K562 (cell line): ENCODE results near the gene CUX1. TPM values are rescaled to one million over a fixed set of nuclear protein-coding genes. Genes with fewer than 3 reads are reported as not detected.

Experiments
- ATF1 ChIP-seq, 2 experiments: fragments of 450-650 bp in 1 of 2; IDR thresholded peaks; 2 replicates each; pipeline ENCODE4 v1.6.1; 2016; ENCODE audit warnings: missing compliant biosample characterization in 1 of 2, missing genetic modification characterization in 1 of 2
- CEBPG ChIP-seq, 3 experiments: fragments of 200-800 bp in 1 of 3; sonication (Bioruptor generic) in 1 of 3; sonication (generic) in 1 of 3; formaldehyde crosslinking in 1 of 3; IDR thresholded peaks in 2 of 3; conservative IDR thresholded peaks in 1 of 3; 2 replicates each; pipeline versions ENCODE4 v1.6.1 to v1.8.0; 2016 to 2022; ENCODE audit warnings: missing compliant biosample characterization in 2 of 3, missing genetic modification characterization in 2 of 3, mild to moderate bottlenecking in 1 of 3, missing genetic modification reagents in 1 of 3
- E2F1 ChIP-seq: sonication (generic); formaldehyde crosslinking; IDR thresholded peaks from 2 replicates; pipeline ENCODE4 v1.8.1; 2023; ENCODE audit warnings: mild to moderate bottlenecking, missing genetic modification reagents, moderate library complexity
- FOSL1 ChIP-seq: fragments of 200-800 bp; sonication (Bioruptor generic); conservative IDR thresholded peaks from 2 replicates; pipeline ENCODE4 v1.6.1; 2016; ENCODE audit warnings: missing genetic modification characterization, missing compliant biosample characterization
- FOXK1 ChIP-seq: sonication (generic); formaldehyde crosslinking; IDR thresholded peaks from 2 replicates; pipeline ENCODE4 v1.8.0; 2022; ENCODE audit warnings: missing genetic modification reagents, mild to moderate bottlenecking, borderline replicate concordance
- GTF2E2 ChIP-seq: fragments of 200-800 bp; sonication (Bioruptor generic); IDR thresholded peaks from 2 replicates; pipeline ENCODE4 v1.6.1; 2016; ENCODE audit warnings: missing genetic modification characterization, missing compliant biosample characterization
- ILK ChIP-seq: fragments of 450-650 bp; IDR thresholded peaks from 2 replicates; pipeline ENCODE4 v1.6.1; 2016; ENCODE audit warnings: missing genetic modification characterization, low read depth, mild to moderate bottlenecking, missing compliant biosample characterization, moderate library complexity, borderline replicate concordance
- KAT7 ChIP-seq: sonication (generic); formaldehyde crosslinking; IDR thresholded peaks from 2 replicates; pipeline ENCODE4 v1.8.0; 2022; ENCODE audit warnings: missing genetic modification reagents, mild to moderate bottlenecking, borderline replicate concordance
- LARP7 ChIP-seq: fragments of 450-650 bp; IDR thresholded peaks from 2 replicates; pipeline ENCODE4 v1.6.1; 2016
- NCOA1 ChIP-seq: fragments of 450-650 bp; IDR thresholded peaks from 2 replicates; pipeline ENCODE4 v1.6.1; 2016; ENCODE audit warnings: low read depth
- PBX2 ChIP-seq, 2 experiments: IDR thresholded peaks in 1 of 2; conservative IDR thresholded peaks in 1 of 2; 2 replicates each; pipeline ENCODE4 v1.6.1; 2016; ENCODE audit warnings: low read depth in 2 of 2, mild to moderate bottlenecking in 1 of 2, missing compliant biosample characterization in 1 of 2, missing genetic modification characterization in 1 of 2, moderate library complexity in 1 of 2
- SIN3A ChIP-seq, 2 experiments: fragments of 150-350 bp in 1 of 2; IDR thresholded peaks; 2 replicates each; pipeline ENCODE4 v1.6.1; 2011 to 2016; ENCODE audit warnings: borderline replicate concordance in 2 of 2, low read depth in 2 of 2, low read length in 2 of 2, mild to moderate bottlenecking in 2 of 2, moderate library complexity in 2 of 2; ENCODE audit not compliant: control insufficient read depth in 1 of 2
- TAF9B ChIP-seq: fragments of 450-650 bp; IDR thresholded peaks from 2 replicates; pipeline ENCODE4 v1.6.1; 2018; ENCODE audit warnings: mild to moderate bottlenecking; ENCODE audit not compliant: partially characterized antibody
- UBTF ChIP-seq, 2 experiments: IDR thresholded peaks; 2 replicates each; pipeline ENCODE4 v1.6.1; 2012; ENCODE audit warnings: improper control_type of control experiment in 2 of 2, low read depth in 2 of 2, low read length in 2 of 2, borderline replicate concordance in 1 of 2
- polyA plus RNA-seq, 8 experiments: library from polyadenylated mRNA; depleted of rRNA in 4 of 8; stranded (reverse) in 5 of 8; unstranded in 3 of 8; fragments of >200 nt; fragmentation: Nextera tagmentation in 2 of 8; fragmentation: Illumina TruSeq in 1 of 8; extraction: Ambion mirVana in 2 of 8; extraction: Trizol in 1 of 8; gene quantifications; 2 replicates each; pipeline versions ENCODE4 v1.2.1 to v1.2.3, GENCODE V29; 2011 to 2014; ENCODE audit warnings: inconsistent platforms in 1 of 8, missing spikeins in 1 of 8
- total RNA-seq, 7 experiments: library from RNA; depleted of rRNA in 6 of 7; stranded (reverse); fragments of >200 nt in 6 of 7; fragmentation: Illumina TruSeq in 2 of 7; extraction: Trizol in 2 of 7; gene quantifications; 2 replicates each; pipeline versions ENCODE4 v1.2.1 to v1.2.3, GENCODE V29; 2011 to 2021; ENCODE audit warnings: low replicate concordance in 1 of 7

Gene CUX1
- total and polyA plus RNA-seq, 9 of the 15 experiments (the other 6 are each of a cell fraction or from before 2014, with no cell fraction given): 3.6 to 55.3 (median 25.2) TPM

DNA sequence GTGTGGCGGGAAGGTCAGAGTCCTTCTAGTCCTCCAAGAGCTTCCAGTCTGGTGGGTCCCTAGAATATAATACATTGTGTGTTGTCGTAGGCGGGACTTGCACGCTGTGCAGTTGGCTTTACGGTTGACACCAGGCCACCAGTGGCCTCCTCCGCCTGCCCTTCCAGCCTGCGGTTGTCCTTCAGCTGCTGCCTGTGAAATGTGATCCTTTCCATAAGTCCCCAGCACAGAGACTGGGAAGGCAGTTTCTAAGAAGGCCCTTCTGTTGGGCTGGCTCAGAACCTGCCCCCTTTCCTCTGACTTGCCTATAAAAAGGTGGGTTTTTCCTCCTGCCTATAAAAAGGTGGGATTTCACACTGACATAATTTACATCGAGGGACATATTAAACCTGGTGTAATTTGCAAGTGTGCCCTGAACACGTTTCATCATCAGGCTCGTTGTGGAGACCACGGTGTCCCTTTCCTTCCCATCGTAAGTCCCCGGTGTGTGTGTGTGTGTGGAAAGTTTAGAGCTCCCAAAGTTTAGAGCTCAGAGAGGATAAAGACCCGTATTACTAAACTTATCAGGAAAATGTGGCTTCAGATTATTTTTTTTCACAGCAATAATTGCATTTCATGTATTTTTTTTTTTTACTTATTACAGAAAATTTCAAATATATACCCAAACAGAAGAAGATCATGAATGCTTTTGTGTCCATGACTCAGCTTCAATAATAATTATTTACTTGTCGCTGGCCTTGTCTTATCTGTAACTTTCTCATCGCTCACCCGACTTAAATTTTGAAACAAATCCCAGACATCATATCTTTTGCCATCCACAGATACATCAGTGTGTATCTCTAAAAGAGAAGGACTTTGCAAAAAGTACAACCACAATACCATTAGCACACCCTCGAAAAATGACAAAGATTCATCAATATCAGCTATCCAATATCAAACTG, 45.1 kb downstream of the CUX1 start (continued):
- TF ChIP-seq ATF1 (CRISPR knock-in tag; IDR thresholded peaks at IDR 0.05) (no peak), ATF1 (tag; IDR thresholded peaks at IDR 0.05) (peak; percentile 21; the same call in 1 of the 2 replicates), TAF9B (peak; percentile 86), SIN3A (IDR thresholded peaks at IDR 0.05; ENCODE audit: borderline replicate concordance in 2 of 2, control insufficient read depth in 1 of 2, low read depth in 2 of 2, low read length in 2 of 2) (peak in 1 of 2 experiments; percentile 36; a peak in 1 of 4 replicates), UBTF (IDR thresholded peaks at IDR 0.05; ENCODE audit: borderline replicate concordance in 1 of 2, low read depth in 2 of 2, low read length in 2 of 2) (peak; percentile 71 to 93; a peak in 3 of 4 replicates), KAT7 (CRISPR knock-in tag) (0 out of 2 replicates have a peak, but pooled peaks have one; percentile 37), PBX2 (CRISPR knock-in tag; IDR thresholded peaks at IDR 0.05; ENCODE audit: low read depth) (no peak), PBX2 (tag; conservative IDR thresholded peaks at IDR 0.05; ENCODE audit: low read depth) (0 out of 2 replicates have a peak, but pooled peaks have one; percentile 40), CEBPG (CRISPR knock-in tag; IDR thresholded peaks at IDR 0.05) (peak; percentile 33; the same call in 1 of the 2 replicates), CEBPG (tag; conservative IDR thresholded peaks at IDR 0.05 in 1 of 2, IDR thresholded peaks at IDR 0.05 in 1 of 2) (peak; percentile 49 to 65; a peak in 3 of 4 replicates), LARP7 (no peak), GTF2E2 (tag) (no peak), FOSL1 (tag) (0 out of 2 replicates have a peak, but pooled peaks have one; percentile 33), NCOA1 (no peak), FOXK1 (CRISPR knock-in tag) (no peak), E2F1 (no peak), ILK (no peak)
